Measurements from ENCODE around the gene MERTK.

DNA sequence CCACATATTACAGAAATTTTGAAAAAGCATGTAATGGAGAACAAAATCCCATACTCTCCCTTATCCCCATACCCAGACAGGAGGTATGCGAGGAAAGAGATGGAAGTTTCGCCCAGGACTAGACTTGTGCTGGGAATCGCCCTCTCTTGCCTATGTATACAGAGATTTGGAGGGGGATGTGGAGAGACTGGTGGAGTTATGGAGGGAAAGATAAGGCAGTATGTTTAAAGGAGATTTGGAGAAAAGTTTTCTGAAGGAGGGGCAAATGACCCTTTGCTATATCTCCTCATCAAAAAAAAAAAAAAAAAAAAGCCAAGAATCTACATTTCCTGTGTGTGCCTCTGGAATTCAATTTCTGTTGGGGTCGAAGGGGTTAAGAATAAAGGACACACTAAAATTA, 75.3 kb downstream of the MERTK start:
- TF ChIP-seq, protein P1, sequence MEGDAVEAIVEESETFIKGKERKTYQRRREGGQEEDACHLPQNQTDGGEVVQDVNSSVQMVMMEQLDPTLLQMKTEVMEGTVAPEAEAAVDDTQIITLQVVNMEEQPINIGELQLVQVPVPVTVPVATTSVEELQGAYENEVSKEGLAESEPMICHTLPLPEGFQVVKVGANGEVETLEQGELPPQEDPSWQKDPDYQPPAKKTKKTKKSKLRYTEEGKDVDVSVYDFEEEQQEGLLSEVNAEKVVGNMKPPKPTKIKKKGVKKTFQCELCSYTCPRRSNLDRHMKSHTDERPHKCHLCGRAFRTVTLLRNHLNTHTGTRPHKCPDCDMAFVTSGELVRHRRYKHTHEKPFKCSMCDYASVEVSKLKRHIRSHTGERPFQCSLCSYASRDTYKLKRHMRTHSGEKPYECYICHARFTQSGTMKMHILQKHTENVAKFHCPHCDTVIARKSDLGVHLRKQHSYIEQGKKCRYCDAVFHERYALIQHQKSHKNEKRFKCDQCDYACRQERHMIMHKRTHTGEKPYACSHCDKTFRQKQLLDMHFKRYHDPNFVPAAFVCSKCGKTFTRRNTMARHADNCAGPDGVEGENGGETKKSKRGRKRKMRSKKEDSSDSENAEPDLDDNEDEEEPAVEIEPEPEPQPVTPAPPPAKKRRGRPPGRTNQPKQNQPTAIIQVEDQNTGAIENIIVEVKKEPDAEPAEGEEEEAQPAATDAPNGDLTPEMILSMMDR (conservative IDR thresholded peaks at IDR 0.05; ENCODE audit: low read depth, low read length) = no peak
- TF ChIP-seq EZH2phosphoT487 (IDR thresholded peaks at IDR 0.05; ENCODE audit: borderline replicate concordance, low read length) (no peak), EZH2 (IDR thresholded peaks at IDR 0.05; ENCODE audit: low read length, unreplicated experiment) (no peak)
